ENCODE measurements around the gene SLFN11. TPM values are rescaled to one million over a fixed set of nuclear protein-coding genes. Genes with fewer than 3 reads are reported as not detected.

SLFN11 gene
- total and polyA plus RNA-seq, 2 experiments from 2014 or later = not detected

- no peak overlapping the region for H3K27ac ChIP-seq (ENCODE audit: low read depth)
- no peaks in the 10 kb centered on the region for H3K79me2 ChIP-seq (replicated peaks; ENCODE audit: insufficient read depth)
- ATAC-seq (no peak; the same call in 2 of the 3 replicates), DNase-seq (ENCODE audit: low spot score) (peak; percentile 39)
- H3K4me1 ChIP-seq (ENCODE audit: insufficient read depth) = no peaks in the 10 kb centered on the region
- Mint-ChIP-seq H3K4me3 (no peak overlapping the region), H3K36me3 (ENCODE audit: low read depth) (no peaks in the 10 kb centered on the region), H3K27me3 (ENCODE audit: insufficient read depth, low read depth, poor library complexity) (peaks cover under 1% of the 10 kb centered on the region), H3K4me1 (peaks cover 4% of the 10 kb centered on the region; the same call in 1 of the 3 replicates), H3K9me3 (no peaks in the 10 kb centered on the region), H3K27ac (no peak overlapping the region)
- H3K4me3 ChIP-seq = no peak overlapping the region
- no peak for TF ChIP-seq ETS1 (IDR thresholded peaks at IDR 0.05)
- TF ChIP-seq ZNF114 (CRISPR knock-in tag; IDR thresholded peaks at IDR 0.05) = no peak
- peak; percentile 62 for TF ChIP-seq REST (IDR thresholded peaks at IDR 0.05; ENCODE audit: unreplicated experiment)
- no peak overlapping the region for H3K4me2 ChIP-seq
- no peaks in the 10 kb centered on the region for H3K36me3 ChIP-seq (ENCODE audit: insufficient read depth)
- H3F3A ChIP-seq (replicated peaks; ENCODE audit: low read depth) = no peaks in the 10 kb centered on the region
- no peaks in the 10 kb centered on the region for H4K20me1 ChIP-seq (replicated peaks; ENCODE audit: insufficient read depth)
- peaks cover 52% of the 10 kb centered on the region for H3K27me3 ChIP-seq (ENCODE audit: insufficient read depth)
- no peaks in the 10 kb centered on the region for H3K9me2 ChIP-seq (ENCODE audit: insufficient read depth)
- no peak overlapping the region for H2AFZ ChIP-seq
These were observed 14.0 kb downstream of the SLFN11 start for GRCh38 chr17:35359398-35359797.

- Histone ChIP-seq H3K4me2 (peak overlapping the region; percentile 52), H3K27ac (ENCODE audit: low read depth) (no peak overlapping the region), H4K20me1 (replicated peaks; ENCODE audit: insufficient read depth) (no peaks in the 10 kb centered on the region), H3K36me3 (ENCODE audit: insufficient read depth) (no peaks in the 10 kb centered on the region), H3F3A (replicated peaks; ENCODE audit: low read depth) (no peaks in the 10 kb centered on the region), H3K27me3 (ENCODE audit: insufficient read depth) (peaks cover 56% of the 10 kb centered on the region), H3K4me1 (ENCODE audit: insufficient read depth) (peaks cover 16% of the 10 kb centered on the region), H3K79me2 (replicated peaks; ENCODE audit: insufficient read depth) (no peaks in the 10 kb centered on the region), H3K9me2 (ENCODE audit: insufficient read depth) (no peaks in the 10 kb centered on the region), H3K4me3 (no peak overlapping the region), H2AFZ (no peak overlapping the region)
- TF ChIP-seq CTCF (conservative IDR thresholded peaks at IDR 0.05; ENCODE audit: low read depth in 2 of 2) (no peak), STAT1 (IDR thresholded peaks at IDR 0.05; ENCODE audit: unreplicated experiment) (no peak), REST (IDR thresholded peaks at IDR 0.05; ENCODE audit: unreplicated experiment) (no peak)
- Mint-ChIP-seq H3K36me3 (ENCODE audit: low read depth) (no peaks in the 10 kb centered on the region), H3K27ac (no peak overlapping the region), H3K9me3 (no peaks in the 10 kb centered on the region), H3K4me1 (peaks cover 26% of the 10 kb centered on the region), H3K27me3 (ENCODE audit: insufficient read depth, low read depth, poor library complexity) (peaks cover 12% of the 10 kb centered on the region), H3K4me3 (no peak overlapping the region)
- DNase-seq (ENCODE audit: low spot score) (no peak), ATAC-seq (no peak)
These were observed 21.1 kb downstream of the SLFN11 start for GRCh38 chr17:35352284-35352683.

All from GM23338 (cell line).